Measurements from ENCODE around the gene NDUFB11. TPM values are rescaled to one million over a fixed set of nuclear protein-coding genes. Genes with fewer than 3 reads are reported as not detected.

NDUFB11 gene
- total RNA-seq, 4 donors from 2014 or later, result 58.3 to 87.5 (median 76.3) TPM

DNA sequence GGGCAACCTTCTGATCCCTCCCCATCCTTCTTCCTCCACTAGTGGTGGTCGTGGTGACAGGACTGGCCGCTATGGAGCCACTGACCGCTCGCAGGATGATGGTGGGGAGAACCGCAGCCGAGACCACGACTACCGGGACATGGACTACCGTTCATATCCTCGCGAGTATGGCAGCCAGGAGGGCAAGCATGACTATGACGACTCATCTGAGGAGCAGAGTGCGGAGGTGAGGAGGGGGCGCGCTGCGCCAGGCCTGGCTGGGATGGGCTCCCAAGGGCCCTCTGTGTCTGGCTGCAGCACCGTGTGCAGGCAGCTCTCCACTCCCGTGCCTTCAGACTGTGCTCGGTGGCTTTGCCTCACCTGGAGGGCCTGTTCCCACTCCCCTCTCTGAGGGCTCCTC, 24.8 kb upstream of the NDUFB11 start:
- H3K4me1 ChIP-seq, result peaks cover 6 to 13% (median 10%) of the 10 kb centered on the region in 4 donors
- no peak overlapping the region for H3K4me3 ChIP-seq
- intact Hi-C loops (cut with DNase I), result no loop called here
- no peak for DNase-seq (ENCODE audit: extremely low spot score)
- no peaks in the 10 kb centered on the region for H3K9me3 ChIP-seq
- H3K36me3 ChIP-seq, result peaks cover 9 to 54% (median 47%) of the 10 kb centered on the region in 4 donors
- WGBS, result 93% methylated on average over 17 of the region's 19 CpGs
- no peak overlapping the region for H3K27ac ChIP-seq (replicated peaks in 1 of 4)
- no peaks in the 10 kb centered on the region for H3K27me3 ChIP-seq
- TF ChIP-seq POLR2A (IDR thresholded peaks at IDR 0.05; ENCODE audit: low read depth) (no peak), POLR2AphosphoS5 (IDR thresholded peaks at IDR 0.05) (no peak), EP300 (IDR thresholded peaks at IDR 0.05) (no peak)
- TF ChIP-seq, protein P1, sequence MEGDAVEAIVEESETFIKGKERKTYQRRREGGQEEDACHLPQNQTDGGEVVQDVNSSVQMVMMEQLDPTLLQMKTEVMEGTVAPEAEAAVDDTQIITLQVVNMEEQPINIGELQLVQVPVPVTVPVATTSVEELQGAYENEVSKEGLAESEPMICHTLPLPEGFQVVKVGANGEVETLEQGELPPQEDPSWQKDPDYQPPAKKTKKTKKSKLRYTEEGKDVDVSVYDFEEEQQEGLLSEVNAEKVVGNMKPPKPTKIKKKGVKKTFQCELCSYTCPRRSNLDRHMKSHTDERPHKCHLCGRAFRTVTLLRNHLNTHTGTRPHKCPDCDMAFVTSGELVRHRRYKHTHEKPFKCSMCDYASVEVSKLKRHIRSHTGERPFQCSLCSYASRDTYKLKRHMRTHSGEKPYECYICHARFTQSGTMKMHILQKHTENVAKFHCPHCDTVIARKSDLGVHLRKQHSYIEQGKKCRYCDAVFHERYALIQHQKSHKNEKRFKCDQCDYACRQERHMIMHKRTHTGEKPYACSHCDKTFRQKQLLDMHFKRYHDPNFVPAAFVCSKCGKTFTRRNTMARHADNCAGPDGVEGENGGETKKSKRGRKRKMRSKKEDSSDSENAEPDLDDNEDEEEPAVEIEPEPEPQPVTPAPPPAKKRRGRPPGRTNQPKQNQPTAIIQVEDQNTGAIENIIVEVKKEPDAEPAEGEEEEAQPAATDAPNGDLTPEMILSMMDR (IDR thresholded peaks at IDR 0.05), result no peak

GRCh38 chrX:47168495-47169073, 24.1 kb upstream of the NDUFB11 start:
- no peaks in the 10 kb centered on the region for H3K9me3 ChIP-seq
- TF ChIP-seq POLR2A (IDR thresholded peaks at IDR 0.05; ENCODE audit: low read depth) (no peak), EP300 (IDR thresholded peaks at IDR 0.05) (no peak), POLR2AphosphoS5 (IDR thresholded peaks at IDR 0.05) (no peak)
- TF ChIP-seq, protein P1 (IDR thresholded peaks at IDR 0.05), result no peak
- peaks cover 6 to 13% (median 10%) of the 10 kb centered on the region in 4 donors for H3K4me1 ChIP-seq
- WGBS, result 77% methylated on average over 6 of the region's 6 CpGs
- H3K27me3 ChIP-seq, result no peaks in the 10 kb centered on the region
- H3K27ac ChIP-seq (replicated peaks in 1 of 4), result no peak overlapping the region
- no peak for DNase-seq (ENCODE audit: extremely low spot score)
- H3K4me3 ChIP-seq, result no peak overlapping the region
- intact Hi-C loops (cut with DNase I), result no loop called here
- peaks cover 9 to 47% (median 40%) of the 10 kb centered on the region in 4 donors for H3K36me3 ChIP-seq

GRCh38 chrX:47166126-47166525, 21.6 kb upstream of the NDUFB11 start:
- 85% methylated on average over 5 of the region's 5 CpGs for WGBS
- H3K4me3 ChIP-seq, result no peak overlapping the region
- intact Hi-C loops (cut with DNase I), result no loop called here
- H3K4me1 ChIP-seq, result peaks cover 6 to 13% (median 10%) of the 10 kb centered on the region in 4 donors
- H3K27me3 ChIP-seq, result peaks cover 0 to 4% (median 0%) of the 10 kb centered on the region in 4 donors
- TF ChIP-seq, protein P1 (IDR thresholded peaks at IDR 0.05), result no peak
- TF ChIP-seq EP300 (IDR thresholded peaks at IDR 0.05) (no peak), POLR2A (IDR thresholded peaks at IDR 0.05; ENCODE audit: low read depth) (no peak), POLR2AphosphoS5 (IDR thresholded peaks at IDR 0.05) (no peak)
- DNase-seq (ENCODE audit: extremely low spot score), result no peak
- H3K27ac ChIP-seq (replicated peaks in 1 of 4), result no peak overlapping the region
- peaks cover 7 to 27% (median 16%) of the 10 kb centered on the region in 4 donors for H3K36me3 ChIP-seq
- no peaks in the 10 kb centered on the region for H3K9me3 ChIP-seq

DNA sequence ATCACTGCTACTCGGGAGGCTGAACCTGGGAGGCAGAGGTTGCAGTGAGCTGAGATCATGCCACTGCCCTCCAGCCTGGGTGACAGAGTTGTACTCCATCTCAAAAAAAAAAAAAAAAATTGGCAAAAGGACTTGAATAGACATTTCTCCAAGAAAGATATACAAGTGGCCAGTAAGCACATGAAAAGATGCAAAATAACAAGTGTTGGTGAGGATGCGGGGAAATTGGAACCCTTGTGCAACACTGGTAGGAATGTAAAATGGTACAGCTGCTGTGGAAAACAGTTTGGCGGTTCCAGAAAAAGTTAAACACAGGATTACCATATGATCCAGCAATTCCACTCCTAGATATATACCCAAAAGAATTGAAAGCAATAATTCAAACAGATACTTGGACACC, 19.9 kb upstream of the NDUFB11 start:
- H3K4me3 ChIP-seq, result no peak overlapping the region
- TF ChIP-seq POLR2A (IDR thresholded peaks at IDR 0.05; ENCODE audit: low read depth) (no peak), EP300 (IDR thresholded peaks at IDR 0.05) (no peak), POLR2AphosphoS5 (IDR thresholded peaks at IDR 0.05) (no peak)
- TF ChIP-seq, protein P1 (IDR thresholded peaks at IDR 0.05), result no peak
- no peaks in the 10 kb centered on the region for H3K9me3 ChIP-seq
- WGBS, result 95% methylated on average over 3 of the region's 3 CpGs
- intact Hi-C loops (cut with DNase I), result no loop called here
- peaks cover 2 to 10% (median 4%) of the 10 kb centered on the region in 4 donors for H3K36me3 ChIP-seq
- no peak for DNase-seq (ENCODE audit: extremely low spot score)
- H3K4me1 ChIP-seq, result no peaks in the 10 kb centered on the region
- H3K27ac ChIP-seq (replicated peaks in 1 of 4), result no peak overlapping the region
- H3K27me3 ChIP-seq, result peaks cover 0 to 4% (median 0%) of the 10 kb centered on the region in 4 donors
